RWPE2 (cell line): ENCODE measurements around the gene OR3A1.
"Not testable (repeated sequence)": the region's sequence is repeated elsewhere in the genome, so short reads cannot be mapped to it uniquely, and the experiment has no call there.

ENCODE experiments used
- ATAC-seq: fragments of 200-7000 bp; cut with Tn5 transposase; 3 replicates; pipeline ENCODE4 v1.9.1; 2021; ENCODE audit warnings: low read depth
- DNase-seq: peaks from one replicate; pipeline ENCODE4 v3.0.0-alpha.2; 2020; ENCODE audit warnings: low spot score
- H3K27ac ChIP-seq: fragments of 450-650 bp; 2 replicates; pipeline ENCODE4 v1.5.1; 2017; ENCODE audit warnings: mild to moderate bottlenecking; ENCODE audit not compliant: poor library complexity, severe bottlenecking
- H3K27me3 ChIP-seq: fragments of 250-450 bp; sonication (Bioruptor Pico); 2 replicates; pipeline ENCODE4 v1.5.1; 2021; ENCODE audit warnings: mild to moderate bottlenecking, moderate library complexity; ENCODE audit not compliant: insufficient read depth, poor library complexity, severe bottlenecking
- H3K36me3 ChIP-seq: fragments of 250-450 bp; sonication (Bioruptor Pico); 2 replicates; pipeline ENCODE4 v1.5.1; 2020; ENCODE audit warnings: low read depth, mild to moderate bottlenecking, moderate library complexity
- H3K4me1 ChIP-seq: fragments of 250-450 bp; sonication (Bioruptor Pico); 2 replicates; pipeline ENCODE4 v1.5.1; 2021; ENCODE audit warnings: mild to moderate bottlenecking, moderate library complexity; ENCODE audit not compliant: insufficient read depth, poor library complexity, severe bottlenecking
- H3K4me3 ChIP-seq: fragments of 250-450 bp; sonication (Bioruptor Pico); 2 replicates; pipeline ENCODE4 v1.5.1; 2021; ENCODE audit warnings: mild to moderate bottlenecking, moderate library complexity; ENCODE audit not compliant: severe bottlenecking
- H3K9me3 ChIP-seq: fragments of 250-450 bp; sonication (Bioruptor Pico); 2 replicates; pipeline ENCODE4 v1.5.1; 2021; ENCODE audit warnings: mild to moderate bottlenecking, moderate library complexity; ENCODE audit not compliant: severe bottlenecking
- TF ChIP-seq, protein P1 (sequence below): fragments of 450-650 bp; IDR thresholded peaks from one replicate; pipeline ENCODE4 v1.5.1; 2017; ENCODE audit warnings: mild to moderate bottlenecking, moderate library complexity; ENCODE audit not compliant: poor library complexity, severe bottlenecking

The OR3A1 gene, protein sequence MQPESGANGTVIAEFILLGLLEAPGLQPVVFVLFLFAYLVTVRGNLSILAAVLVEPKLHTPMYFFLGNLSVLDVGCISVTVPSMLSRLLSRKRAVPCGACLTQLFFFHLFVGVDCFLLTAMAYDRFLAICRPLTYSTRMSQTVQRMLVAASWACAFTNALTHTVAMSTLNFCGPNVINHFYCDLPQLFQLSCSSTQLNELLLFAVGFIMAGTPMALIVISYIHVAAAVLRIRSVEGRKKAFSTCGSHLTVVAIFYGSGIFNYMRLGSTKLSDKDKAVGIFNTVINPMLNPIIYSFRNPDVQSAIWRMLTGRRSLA

GRCh38 chr17:3298260-3298659 is at the start of gene OR3A1:
Gene OR3A1 (minus strand): TSS chr17:3298360. CDS start chr17:3292582, 5,778 bp downstream.
- H3K27ac ChIP-seq: no peak within 1 kb of the TSS
- TF ChIP-seq, protein P1, sequence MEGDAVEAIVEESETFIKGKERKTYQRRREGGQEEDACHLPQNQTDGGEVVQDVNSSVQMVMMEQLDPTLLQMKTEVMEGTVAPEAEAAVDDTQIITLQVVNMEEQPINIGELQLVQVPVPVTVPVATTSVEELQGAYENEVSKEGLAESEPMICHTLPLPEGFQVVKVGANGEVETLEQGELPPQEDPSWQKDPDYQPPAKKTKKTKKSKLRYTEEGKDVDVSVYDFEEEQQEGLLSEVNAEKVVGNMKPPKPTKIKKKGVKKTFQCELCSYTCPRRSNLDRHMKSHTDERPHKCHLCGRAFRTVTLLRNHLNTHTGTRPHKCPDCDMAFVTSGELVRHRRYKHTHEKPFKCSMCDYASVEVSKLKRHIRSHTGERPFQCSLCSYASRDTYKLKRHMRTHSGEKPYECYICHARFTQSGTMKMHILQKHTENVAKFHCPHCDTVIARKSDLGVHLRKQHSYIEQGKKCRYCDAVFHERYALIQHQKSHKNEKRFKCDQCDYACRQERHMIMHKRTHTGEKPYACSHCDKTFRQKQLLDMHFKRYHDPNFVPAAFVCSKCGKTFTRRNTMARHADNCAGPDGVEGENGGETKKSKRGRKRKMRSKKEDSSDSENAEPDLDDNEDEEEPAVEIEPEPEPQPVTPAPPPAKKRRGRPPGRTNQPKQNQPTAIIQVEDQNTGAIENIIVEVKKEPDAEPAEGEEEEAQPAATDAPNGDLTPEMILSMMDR: no peak
- no peaks in the 10 kb centered on the region for H3K4me1 ChIP-seq
- no peak for ATAC-seq
- H3K4me3 ChIP-seq: no peak within 1 kb of the TSS
- DNase-seq: no peak
- H3K27me3 ChIP-seq: peaks cover 12% of the 10 kb centered on the region
- no peaks in the 10 kb centered on the region for H3K36me3 ChIP-seq
- H3K9me3 ChIP-seq: no peaks in the 10 kb centered on the region

- not testable (repeated sequence) for H3K27me3 ChIP-seq, DNase-seq, H3K27ac ChIP-seq, H3K9me3 ChIP-seq, H3K4me1 ChIP-seq, H3K36me3 ChIP-seq, H3K4me3 ChIP-seq, ATAC-seq
Measured at GRCh38 chr17:3342782-3343181, 44.6 kb upstream of the OR3A1 start.

DNA sequence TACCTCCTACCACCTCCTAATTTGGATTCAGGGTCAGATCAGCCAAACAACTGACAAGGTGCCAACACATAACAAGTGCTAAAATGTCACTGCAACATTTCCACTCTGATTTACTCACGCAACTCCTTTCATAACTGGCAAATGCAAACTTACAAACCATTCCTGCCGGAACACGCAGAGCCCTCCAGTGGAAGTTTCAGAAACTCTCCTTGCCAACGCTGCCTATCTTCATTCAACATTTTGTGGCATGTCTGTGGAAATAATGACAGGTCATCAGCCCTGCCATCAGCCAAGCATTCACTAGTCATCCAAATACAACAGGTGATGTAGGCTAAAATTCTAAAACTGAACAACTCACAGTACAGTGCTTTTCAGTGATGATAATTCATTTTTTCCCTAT is 37.7 kb upstream of the OR3A1 start:
- Histone ChIP-seq H3K9me3 (peaks cover 2% of the 10 kb centered on the region), H3K27ac (no peak overlapping the region), H3K4me1 (no peaks in the 10 kb centered on the region), H3K36me3 (no peaks in the 10 kb centered on the region), H3K4me3 (no peak overlapping the region), H3K27me3 (no peaks in the 10 kb centered on the region)
- TF ChIP-seq, protein P1: peak; percentile 20
- ATAC-seq: no peak
- no peak for DNase-seq

- TF ChIP-seq, protein P1: no peak
- no peaks in the 10 kb centered on the region for H3K4me1 ChIP-seq
- H3K4me3 ChIP-seq: no peak overlapping the region
- peak; percentile 61 for ATAC-seq
- DNase-seq: no peak
- H3K27ac ChIP-seq: no peak overlapping the region
- no peaks in the 10 kb centered on the region for H3K9me3 ChIP-seq
- no peaks in the 10 kb centered on the region for H3K36me3 ChIP-seq
- no peaks in the 10 kb centered on the region for H3K27me3 ChIP-seq
Measured at GRCh38 chr17:3318336-3318735, 20.2 kb upstream of the OR3A1 start.

- Histone ChIP-seq H3K4me1 (no peaks in the 10 kb centered on the region), H3K27ac (no peak overlapping the region)
- ATAC-seq: no peak
Measured at GRCh38 chr17:3316836-3317235, 18.7 kb upstream of the OR3A1 start.

More at GRCh38 chr17:3316836-3317235, 18.7 kb upstream of the OR3A1 start:
- TF ChIP-seq, protein P1: no peak
- no peak overlapping the region for H3K4me3 ChIP-seq
- H3K27me3 ChIP-seq: no peaks in the 10 kb centered on the region
- no peaks in the 10 kb centered on the region for H3K36me3 ChIP-seq
- no peak for DNase-seq
- no peaks in the 10 kb centered on the region for H3K9me3 ChIP-seq
